Occipital lobe (tissue), 3 donors: ENCODE measurements around the gene CEP128. TPM values are rescaled to one million over a fixed set of nuclear protein-coding genes. Genes with fewer than 3 reads are reported as not detected.

Source experiments
- DNase-seq: peaks from one replicate; lab custom pipeline; 2025; lab: John Stamatoyannopoulos, UW
- small RNA-seq: library from RNA; depleted of rRNA; stranded (forward); fragments of <200 nt; gene quantifications from one replicate; pipeline ENCODE3, GENCODE V24; 2014
- total RNA-seq: library from RNA; depleted of rRNA; stranded (reverse); fragments of >200 nt; gene quantifications from one replicate; pipeline ENCODE4 v1.2.3, GENCODE V29; 2014

CEP128 gene
- total RNA-seq, 1 donor from 2014 or later, result 38.2 TPM

DNA sequence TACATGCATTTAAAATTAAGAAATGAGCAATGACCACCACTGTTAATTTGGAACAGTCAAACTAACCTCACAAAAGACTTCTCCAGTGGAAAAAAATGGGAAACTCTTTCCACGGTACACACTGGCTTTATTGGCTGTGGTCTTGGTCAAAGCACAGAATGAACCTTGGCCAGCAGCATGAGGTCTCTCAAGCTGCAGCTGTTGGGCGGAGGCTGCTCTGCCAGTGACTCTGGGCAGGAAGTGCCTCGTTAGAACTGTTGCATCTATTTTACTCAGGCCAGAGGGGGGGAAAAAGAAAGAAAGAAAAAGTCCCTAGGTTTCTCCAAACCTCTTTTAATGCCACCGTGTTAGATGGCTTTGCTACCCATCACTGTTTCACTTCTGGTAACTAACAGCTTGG is 450.4 kb downstream of the CEP128 start:
- no peak for DNase-seq

DNA sequence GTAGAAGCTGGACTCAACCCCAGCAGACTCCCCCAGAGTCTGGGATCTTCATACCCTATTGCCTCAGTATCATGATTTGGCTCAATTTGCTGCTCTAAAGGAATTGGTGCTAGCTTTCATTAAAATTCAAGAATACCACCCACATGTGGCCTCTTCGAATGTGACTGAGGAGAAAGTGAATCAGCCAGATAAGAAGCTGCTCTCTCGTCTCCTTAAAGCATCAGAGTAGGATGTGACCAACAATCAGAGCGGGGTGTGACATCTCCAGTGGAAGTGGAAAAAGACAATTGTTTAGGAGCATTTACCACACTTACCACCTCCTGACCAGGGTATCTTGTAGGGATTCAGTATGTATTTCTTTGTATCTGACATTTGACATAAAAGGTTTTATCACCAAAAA is 452.0 kb downstream of the CEP128 start:
- no peak for DNase-seq

DNA sequence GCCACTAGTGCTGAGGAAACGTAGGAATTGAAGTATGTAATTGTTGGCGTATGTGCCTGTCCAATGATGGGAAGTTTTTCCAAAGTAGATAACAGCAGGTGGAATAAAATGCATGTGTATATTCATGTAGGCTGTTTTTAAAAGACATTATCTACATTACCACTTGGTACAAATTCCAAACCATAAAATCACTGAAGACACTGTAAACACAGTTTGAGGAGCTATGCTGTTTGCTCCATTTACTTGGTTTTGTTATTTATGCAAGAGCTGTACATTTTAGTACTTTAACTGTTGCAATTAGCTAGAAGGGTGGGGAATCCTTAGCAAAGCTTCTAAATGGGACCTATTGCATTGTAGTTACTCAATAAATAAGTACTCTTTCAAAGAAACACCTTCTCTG is 455.8 kb downstream of the CEP128 start:
- no peak for DNase-seq

DNA sequence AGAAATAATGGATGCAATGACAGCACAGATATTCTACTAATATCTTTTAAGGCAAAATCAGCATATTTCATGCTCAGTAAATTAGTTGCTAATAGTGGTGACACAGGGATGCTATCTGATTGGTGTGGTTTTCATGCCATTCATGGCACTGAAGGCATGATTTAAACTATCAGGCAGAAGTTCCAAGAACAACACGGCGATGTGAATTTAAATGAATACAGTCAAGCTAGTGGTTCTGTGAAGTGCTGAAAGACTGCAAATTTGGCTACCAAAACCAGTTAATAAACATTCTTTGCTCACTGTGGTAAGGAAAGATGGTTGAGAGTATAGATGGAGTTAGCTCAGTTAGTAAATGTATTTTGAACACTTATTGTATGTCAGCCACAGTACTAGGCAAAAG is 458.2 kb downstream of the CEP128 start:
- no peak for DNase-seq

DNA sequence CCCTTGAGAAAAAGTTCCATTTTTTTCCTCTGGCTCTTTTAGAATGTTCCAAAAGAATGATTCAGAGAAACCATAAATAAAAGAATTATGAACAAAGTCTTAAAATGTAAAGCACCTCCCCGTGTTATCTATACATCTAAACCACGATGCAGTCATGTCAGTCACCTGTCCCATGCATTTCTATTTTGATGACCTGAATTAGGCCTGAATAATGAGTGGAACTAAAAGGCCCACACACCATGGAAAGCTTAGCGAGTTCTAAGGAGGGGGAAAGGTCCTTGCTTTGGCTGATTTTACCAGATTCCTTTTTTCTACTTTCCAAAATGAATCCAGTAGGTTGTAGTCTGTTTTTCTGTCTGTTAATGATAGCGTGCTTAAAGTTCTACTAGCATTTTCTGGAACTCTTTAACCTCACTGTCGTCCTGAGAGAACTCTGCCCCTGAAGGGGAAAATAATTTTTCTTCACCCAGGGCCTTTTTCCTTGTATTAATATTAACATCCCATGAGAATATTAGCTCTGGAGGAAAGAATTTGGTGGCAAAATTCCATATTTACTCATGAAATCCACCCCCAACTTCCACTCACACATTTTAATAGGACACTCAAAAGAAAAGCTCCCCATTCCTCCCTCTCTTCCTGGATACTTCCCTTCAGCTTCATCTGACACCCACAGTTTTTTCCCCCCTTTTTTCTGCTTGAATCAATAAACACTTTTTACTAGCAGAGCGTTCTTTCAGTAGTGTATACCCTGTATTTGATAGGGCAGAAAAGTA is 464.0 kb downstream of the CEP128 start:
- no peak for DNase-seq

DNA sequence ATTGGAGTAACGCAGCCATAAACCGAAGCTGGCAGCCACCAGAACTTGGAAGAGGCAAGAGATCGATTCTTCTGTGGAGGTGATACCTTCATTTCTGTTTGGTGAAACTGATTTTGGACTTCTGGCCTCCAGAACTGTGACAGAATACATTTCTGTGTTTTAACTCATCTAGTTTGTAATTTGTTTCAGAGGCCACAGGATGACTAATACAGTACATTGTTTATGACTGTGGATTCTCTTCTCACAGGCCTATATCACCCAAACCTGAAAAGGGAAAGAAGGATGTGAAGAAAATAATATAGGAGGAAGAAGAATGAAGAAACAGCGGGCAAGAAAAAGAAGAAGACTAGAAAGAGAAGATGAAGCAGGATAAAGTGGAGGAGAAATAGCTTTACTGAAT is 466.5 kb downstream of the CEP128 start:
- no peak for DNase-seq

DNA sequence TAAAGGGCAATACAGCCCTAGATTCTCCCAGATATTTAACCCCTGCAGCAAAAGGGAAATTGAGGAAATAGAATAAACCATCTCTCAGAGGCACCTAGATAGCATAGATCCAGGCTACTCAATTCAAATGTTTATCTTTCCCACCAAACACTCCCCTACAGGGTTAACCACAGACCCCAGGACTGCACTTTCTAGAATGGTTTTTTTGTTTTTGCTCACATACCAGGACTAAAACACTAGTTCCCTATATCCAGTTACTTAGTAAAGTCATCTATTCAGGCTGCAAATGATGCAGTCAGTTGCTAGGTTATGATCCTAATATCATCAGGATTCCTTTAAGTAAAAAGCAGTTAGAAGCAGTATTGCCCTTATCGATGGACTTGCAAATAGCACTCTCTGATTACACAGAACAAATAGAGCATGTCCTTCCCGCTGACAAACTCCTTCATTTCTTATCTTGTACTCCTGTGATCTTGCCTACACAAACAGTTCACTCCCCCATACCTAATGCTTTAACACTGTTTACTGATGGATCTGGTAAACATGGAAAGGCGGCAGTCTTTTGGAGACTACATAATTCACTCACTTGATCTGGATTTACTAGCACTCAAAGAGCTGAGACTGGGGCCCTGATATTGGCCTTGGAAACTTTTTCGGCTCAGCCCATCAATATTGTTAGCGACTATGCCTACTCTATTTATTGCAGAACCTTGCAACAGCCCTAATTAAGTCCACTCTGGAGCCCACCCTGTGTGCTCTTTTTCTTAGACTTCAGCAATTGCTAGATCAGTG is 473.0 kb downstream of the CEP128 start:
- no peak for DNase-seq

DNA sequence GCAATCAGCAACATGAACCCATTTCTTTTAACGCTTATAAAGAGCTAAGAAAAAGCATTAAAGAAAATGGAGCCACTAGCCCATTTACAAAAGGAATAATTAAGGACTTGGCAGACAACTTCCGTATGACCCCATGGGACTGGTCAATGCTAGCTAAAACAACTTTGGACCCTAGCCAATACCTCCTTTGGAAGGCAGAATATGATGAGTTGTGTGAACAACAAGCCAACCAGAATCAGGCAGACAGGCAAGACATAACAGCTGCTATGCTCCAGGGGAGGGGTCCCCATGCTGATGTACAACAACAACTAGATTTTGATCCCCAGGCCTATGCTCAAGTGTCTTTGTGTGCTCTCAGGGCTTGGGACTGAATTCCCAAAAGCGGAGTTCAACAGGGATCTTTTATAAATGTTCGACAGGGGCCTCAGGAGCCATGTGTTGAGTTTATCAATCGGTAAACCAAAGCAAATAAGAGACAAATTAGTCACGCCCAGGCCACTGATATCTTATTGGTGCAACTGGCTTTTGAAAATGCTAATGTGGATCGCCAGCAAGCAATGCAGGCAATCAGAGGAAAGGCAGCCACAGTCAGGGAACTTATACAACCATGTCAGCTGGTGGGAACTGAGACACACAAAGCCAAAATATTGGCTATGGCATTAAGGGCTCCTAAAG is 475.9 kb downstream of the CEP128 start:
- DNase-seq, result no peak

DNA sequence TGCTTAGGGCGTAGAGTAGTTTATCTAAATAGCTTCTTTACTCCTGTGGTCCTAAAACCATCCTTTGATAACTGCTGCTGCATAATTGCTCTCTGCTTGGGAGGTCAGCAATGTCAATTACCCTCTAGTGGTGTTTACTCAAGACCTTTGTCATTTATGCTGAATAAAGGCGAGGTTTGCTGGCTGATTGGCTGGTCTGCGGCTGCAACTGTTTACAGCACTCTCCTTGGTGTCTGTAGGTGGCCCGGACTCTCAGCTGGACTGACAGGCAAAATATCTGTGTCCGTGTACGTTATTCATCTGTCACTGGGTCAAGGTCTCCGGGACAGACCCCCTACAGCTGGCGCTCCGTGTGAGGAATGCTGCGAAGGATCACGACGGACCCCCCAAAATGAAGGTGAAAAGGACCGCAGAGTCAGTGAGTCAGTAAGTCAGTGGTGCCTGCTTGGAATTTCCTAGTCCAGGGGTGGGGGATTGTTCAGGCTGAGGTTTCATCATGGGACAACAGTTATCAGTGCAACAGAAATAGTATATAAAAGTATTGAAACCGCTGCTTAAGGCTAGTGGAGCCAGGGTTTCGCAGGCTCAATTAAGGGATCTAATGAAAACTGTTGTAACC is 476.9 kb downstream of the CEP128 start:
- DNase-seq, result no peak

DNA sequence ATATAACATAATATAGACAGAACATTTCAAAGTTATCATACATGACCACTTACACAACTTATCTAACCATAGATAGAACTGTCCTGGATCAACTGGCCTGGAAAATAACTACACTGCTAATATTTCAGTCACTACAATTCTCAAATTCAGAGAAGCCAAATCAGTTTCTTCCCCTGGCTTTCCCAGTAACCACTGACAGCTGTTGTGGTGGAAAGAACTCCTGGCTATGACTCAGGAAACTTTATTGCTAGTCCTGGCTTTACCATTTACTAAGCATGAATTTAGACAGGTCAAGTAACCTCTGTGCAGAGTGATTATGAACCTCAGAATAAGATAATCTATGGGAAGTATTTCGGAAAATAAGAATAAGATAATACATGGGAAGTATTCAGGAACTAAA is 485.3 kb downstream of the CEP128 start:
- DNase-seq, result no peak

DNA sequence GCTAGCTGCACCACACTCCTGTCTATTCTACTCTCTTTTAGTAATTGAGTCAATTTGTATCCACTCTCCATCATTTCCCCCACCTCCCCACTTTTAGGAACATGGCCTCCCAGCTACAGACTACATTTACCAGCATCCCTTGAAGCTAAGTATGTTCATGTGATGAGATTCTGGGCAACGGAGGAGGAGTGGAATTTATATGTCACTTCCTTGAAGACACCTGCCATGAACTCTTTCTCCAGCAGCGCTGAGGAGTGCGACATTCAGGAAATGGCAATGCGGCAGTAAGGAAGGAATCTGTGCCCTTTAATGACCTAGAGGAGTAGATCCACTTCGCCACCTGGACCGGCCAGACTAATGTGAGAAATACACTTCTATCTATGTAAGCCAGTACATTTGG is 486.5 kb downstream of the CEP128 start:
- no peak for DNase-seq

DNA sequence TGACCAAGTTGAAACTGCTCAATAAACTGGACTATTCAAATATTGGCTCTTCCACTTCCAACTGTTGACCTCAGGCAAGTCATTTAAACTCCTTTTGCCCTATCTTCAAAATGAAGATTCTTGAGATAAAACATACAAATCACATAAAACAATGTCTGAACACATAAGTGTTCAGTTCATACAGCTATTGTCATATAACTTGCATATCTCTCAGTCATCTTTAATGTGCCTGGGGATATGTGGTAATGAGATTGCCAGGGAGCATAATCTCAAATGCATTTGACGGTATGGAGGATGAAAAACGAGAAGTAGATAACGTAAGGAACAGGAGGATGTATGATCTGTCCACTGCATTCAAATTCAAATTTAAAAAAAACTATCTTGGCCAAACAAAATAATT is 493.3 kb downstream of the CEP128 start:
- DNase-seq, result no peak

DNA sequence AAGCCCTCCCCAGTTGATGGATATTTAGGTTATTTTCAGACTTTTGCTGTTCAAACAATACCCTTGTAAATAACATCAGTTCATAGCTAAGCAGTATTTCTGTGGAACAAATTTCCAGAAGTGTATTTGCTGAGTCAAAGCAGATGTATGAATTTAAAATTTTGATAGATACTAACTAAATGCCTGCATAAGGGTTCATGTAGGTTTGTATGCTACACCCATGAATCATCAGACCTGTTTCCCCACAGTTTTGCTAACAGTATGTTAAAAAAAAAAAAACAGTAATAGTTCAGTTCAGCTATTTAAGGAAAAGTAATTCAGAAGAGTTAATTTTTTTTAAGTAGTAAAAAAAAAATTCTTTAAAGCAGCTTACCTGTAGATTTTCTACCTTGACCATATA is 494.1 kb downstream of the CEP128 start:
- DNase-seq, result no peak

Small RNAs within 50 kb of the gene (small RNA-seq; reads per million reads assigned to genes)
- gene AC022404.1, result not detected

Other genes with a start within 250 kb of the CEP128 start
- gene TSHR, start 13.9 kb upstream of the CEP128 start, total RNA-seq, result under 0.01 TPM